ENCODE results near the gene ZNF10. TPM values are rescaled to one million over a fixed set of nuclear protein-coding genes. Genes with fewer than 3 reads are reported as not detected.

The ZNF10 gene
- total RNA-seq, 1 donor from 2014 or later, result 8.2 TPM

DNA sequence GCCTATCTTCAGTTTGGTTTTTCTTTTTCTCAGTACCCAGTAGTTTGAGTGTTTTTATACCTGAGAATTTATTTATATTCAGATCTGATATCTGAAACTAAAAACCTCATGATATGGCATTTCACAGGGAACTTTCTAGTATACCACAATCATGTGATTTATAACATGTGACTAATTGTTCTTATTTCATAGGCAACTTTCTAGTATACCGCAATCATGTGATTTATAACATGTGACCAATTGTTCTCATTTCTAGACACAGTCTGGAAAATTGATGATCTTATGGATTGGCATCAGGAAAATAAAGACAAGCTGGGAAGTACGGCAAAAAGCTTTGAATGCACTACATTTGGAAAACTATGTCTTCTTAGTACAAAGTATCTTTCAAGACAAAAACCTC lies 71.5 kb downstream of the ZNF10 start:
- Histone ChIP-seq H3K27me3 (no peaks in the 10 kb centered on the region), H3K27ac (no peak overlapping the region), H3K9me3 (peaks cover 73% of the 10 kb centered on the region), H3K4me1 (no peaks in the 10 kb centered on the region), H3K4me3 (no peak overlapping the region), H3K36me3 (peaks cover 17% of the 10 kb centered on the region)
- intact Hi-C loops (cut with DNase I), result no loop called here
- ATAC-seq, result no peak
- TF ChIP-seq, protein P1, sequence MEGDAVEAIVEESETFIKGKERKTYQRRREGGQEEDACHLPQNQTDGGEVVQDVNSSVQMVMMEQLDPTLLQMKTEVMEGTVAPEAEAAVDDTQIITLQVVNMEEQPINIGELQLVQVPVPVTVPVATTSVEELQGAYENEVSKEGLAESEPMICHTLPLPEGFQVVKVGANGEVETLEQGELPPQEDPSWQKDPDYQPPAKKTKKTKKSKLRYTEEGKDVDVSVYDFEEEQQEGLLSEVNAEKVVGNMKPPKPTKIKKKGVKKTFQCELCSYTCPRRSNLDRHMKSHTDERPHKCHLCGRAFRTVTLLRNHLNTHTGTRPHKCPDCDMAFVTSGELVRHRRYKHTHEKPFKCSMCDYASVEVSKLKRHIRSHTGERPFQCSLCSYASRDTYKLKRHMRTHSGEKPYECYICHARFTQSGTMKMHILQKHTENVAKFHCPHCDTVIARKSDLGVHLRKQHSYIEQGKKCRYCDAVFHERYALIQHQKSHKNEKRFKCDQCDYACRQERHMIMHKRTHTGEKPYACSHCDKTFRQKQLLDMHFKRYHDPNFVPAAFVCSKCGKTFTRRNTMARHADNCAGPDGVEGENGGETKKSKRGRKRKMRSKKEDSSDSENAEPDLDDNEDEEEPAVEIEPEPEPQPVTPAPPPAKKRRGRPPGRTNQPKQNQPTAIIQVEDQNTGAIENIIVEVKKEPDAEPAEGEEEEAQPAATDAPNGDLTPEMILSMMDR (IDR thresholded peaks at IDR 0.05), result no peak
- DNase-seq, result no peak

DNA sequence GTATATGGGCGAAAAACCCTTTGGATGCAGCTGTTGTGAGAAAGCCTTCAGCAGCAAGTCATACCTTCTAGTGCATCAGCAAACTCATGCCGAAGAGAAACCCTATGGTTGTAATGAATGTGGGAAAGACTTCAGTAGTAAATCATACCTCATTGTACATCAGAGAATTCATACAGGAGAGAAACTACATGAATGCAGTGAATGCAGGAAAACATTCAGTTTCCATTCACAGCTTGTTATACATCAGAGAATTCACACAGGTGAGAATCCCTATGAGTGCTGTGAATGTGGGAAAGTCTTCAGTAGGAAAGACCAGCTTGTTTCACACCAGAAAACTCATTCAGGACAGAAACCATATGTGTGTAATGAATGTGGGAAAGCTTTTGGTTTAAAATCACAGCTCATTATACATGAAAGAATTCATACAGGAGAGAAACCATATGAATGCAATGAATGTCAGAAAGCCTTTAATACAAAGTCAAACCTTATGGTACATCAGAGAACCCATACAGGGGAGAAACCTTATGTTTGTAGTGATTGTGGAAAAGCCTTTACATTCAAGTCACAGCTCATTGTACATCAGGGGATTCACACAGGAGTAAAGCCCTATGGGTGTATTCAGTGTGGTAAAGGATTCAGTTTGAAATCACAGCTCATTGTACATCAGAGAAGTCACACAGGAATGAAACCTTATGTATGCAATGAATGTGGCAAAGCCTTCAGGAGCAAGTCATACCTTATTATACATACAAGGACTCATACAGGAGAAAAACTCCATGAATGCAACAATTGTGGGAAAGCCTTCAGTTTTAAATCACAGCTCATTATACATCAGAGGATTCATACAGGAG lies 72.3 kb downstream of the ZNF10 start:
- no peak for ATAC-seq
- no peak overlapping the region for H3K27ac ChIP-seq
- TF ChIP-seq, protein P1 (IDR thresholded peaks at IDR 0.05), result no peak
- no peaks in the 10 kb centered on the region for H3K27me3 ChIP-seq
- no peaks in the 10 kb centered on the region for H3K4me1 ChIP-seq
- no peak overlapping the region for H3K4me3 ChIP-seq
- peaks cover 17% of the 10 kb centered on the region for H3K36me3 ChIP-seq
- intact Hi-C loops (cut with DNase I), result no loop called here
- H3K9me3 ChIP-seq, result peaks cover 80% of the 10 kb centered on the region
- DNase-seq, result no peak

DNA sequence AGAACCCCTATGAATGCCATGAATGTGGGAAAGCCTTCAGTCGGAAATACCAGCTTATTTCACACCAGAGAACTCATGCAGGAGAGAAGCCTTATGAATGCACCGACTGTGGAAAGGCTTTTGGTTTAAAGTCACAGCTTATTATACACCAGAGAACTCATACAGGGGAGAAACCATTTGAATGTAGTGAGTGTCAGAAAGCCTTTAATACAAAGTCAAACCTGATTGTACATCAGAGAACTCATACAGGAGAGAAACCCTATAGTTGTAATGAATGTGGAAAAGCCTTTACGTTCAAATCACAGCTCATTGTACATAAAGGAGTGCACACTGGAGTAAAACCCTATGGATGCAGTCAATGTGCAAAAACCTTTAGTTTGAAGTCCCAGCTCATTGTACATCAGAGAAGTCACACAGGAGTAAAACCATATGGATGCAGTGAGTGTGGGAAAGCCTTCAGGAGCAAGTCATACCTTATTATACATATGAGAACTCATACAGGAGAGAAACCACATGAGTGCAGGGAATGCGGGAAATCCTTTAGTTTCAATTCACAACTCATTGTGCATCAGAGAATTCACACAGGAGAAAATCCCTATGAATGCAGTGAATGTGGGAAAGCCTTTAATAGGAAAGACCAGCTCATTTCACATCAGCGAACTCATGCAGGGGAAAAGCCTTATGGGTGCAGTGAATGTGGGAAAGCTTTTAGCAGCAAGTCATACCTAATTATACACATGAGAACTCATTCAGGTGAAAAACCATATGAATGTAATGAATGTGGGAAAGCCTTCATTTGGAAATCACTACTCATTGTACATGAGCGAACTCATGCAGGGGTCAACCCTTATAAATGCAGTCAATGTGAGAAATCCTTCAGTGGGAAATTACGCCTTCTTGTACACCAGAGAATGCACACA lies 73.2 kb downstream of the ZNF10 start:
- no peak overlapping the region for H3K27ac ChIP-seq
- intact Hi-C loops (cut with DNase I), result no loop called here
- no peak overlapping the region for H3K4me3 ChIP-seq
- DNase-seq (no peak), ATAC-seq (no peak)
- H3K27me3 ChIP-seq, result no peaks in the 10 kb centered on the region
- TF ChIP-seq, protein P1 (IDR thresholded peaks at IDR 0.05), result no peak
- H3K4me1 ChIP-seq, result no peaks in the 10 kb centered on the region
- H3K36me3 ChIP-seq, result peaks cover 17% of the 10 kb centered on the region
- peaks cover 89% of the 10 kb centered on the region for H3K9me3 ChIP-seq

DNA sequence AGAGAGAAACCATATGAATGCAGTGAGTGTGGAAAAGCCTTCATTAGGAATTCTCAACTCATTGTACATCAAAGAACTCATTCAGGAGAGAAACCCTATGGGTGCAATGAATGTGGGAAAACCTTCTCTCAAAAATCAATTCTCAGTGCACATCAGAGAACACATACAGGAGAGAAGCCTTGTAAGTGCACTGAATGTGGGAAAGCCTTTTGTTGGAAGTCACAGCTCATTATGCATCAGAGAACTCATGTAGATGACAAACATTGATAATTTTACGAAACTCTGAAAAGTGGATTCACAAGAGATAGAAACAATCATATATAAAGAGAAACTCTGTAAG lies 73.8 kb downstream of the ZNF10 start:
- ATAC-seq, result no peak
- TF ChIP-seq, protein P1 (IDR thresholded peaks at IDR 0.05), result no peak
- Histone ChIP-seq H3K4me1 (no peaks in the 10 kb centered on the region), H3K4me3 (no peak overlapping the region), H3K27ac (no peak overlapping the region), H3K9me3 (peaks cover 95% of the 10 kb centered on the region), H3K27me3 (no peaks in the 10 kb centered on the region), H3K36me3 (peaks cover 17% of the 10 kb centered on the region)
- no peak for DNase-seq
- intact Hi-C loops (cut with DNase I), result no loop called here

DNA sequence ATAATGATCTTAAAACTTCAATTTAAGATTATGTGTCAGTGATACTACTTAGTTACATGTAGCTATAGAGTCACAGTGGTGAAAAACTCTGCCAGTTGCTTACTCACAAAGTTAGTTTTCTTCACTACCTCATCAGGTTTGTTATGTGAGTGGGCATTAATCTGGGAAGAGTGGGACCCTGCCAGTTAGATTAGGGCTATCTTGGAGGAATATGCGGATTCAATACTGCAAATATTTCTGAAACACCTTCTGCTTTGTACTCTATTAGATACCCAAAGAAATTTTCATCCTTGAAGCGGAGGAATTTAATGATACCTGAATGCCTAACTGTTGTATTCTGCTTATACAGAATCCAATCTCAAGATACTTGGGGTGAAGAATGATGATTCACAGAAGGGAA lies 76.0 kb downstream of the ZNF10 start:
- TF ChIP-seq, protein P1 (IDR thresholded peaks at IDR 0.05), result no peak
- ATAC-seq (no peak), DNase-seq (no peak)
- Histone ChIP-seq H3K4me3 (no peak overlapping the region), H3K27me3 (no peaks in the 10 kb centered on the region), H3K4me1 (no peaks in the 10 kb centered on the region), H3K9me3 (peaks cover 100% of the 10 kb centered on the region), H3K27ac (no peak overlapping the region), H3K36me3 (peaks cover 17% of the 10 kb centered on the region)
- intact Hi-C loops (cut with DNase I), result no loop called here

Other genes starting within 250 kb of the ZNF10 start
- 50.2 TPM for gene CHFR, start 243.0 kb upstream of the ZNF10 start, total RNA-seq
- gene ZNF605, start 174.3 kb upstream of the ZNF10 start, total RNA-seq, result 13.4 TPM
- 11.4 TPM for gene ZNF26, start 144.3 kb upstream of the ZNF10 start, total RNA-seq
- gene ZNF84, start 93.1 kb upstream of the ZNF10 start, total RNA-seq, result 24.1 TPM
- gene ZNF140, start 49.7 kb upstream of the ZNF10 start, total RNA-seq, result 15.7 TPM
- 2.4 TPM for gene ZNF891, start 353 bp upstream of the ZNF10 start, total RNA-seq
- gene ZNF268, start 50.9 kb downstream of the ZNF10 start, total RNA-seq, result 25.4 TPM
- gene ANHX, start 105.2 kb downstream of the ZNF10 start, total RNA-seq, result not detected